ENCODE data around the gene LRRC36.

DNA sequence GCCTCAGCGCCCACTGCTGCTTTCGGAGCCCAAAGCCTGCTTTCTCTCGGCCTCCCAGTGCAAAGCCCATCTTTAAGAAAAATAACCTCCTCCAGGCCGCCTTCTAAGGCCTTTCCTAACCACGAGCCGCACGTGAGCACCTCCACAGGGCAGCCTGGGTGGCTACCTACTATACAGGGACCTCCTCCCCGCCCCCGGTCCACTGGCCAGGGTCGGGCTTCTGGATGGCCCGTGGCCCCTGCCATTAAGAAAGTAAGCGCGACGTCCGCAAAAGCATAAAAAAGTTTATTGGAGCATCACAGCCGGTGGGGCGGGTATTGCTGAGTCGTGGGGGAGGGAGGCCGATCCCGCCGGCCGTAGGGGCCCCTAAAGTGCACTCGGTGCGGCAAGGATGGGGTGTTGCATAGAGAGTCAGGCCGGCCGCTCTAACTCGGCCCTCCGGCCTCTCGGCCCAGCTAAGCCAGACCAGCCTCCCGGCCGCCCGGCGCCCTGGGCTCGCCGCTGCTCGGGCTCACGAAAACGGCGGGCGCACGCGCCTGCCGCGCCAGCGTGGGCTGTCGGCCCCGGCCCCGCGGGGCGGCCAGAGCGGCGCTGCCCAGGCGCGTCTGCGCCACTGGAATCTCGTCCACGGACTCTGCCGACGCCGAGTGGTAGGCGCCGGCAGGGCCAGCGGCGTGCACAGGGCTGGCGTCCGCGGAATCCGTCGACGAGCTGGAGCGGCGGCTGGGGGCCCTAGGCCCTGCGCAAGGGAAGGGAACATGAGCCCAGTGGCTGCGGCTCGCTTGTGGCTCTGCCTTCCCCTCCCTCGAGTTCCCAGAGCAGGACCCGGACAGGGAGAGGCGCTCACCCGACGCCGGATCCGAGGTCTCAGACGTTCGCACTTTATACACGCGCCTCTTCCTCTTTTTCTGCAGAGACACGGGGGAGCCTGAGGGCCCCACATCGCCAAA, 67.8 kb downstream of the LRRC36 start:
- TF ChIP-seq EP300 (IDR thresholded peaks at IDR 0.05) = no peak
- TF ChIP-seq, protein P1, sequence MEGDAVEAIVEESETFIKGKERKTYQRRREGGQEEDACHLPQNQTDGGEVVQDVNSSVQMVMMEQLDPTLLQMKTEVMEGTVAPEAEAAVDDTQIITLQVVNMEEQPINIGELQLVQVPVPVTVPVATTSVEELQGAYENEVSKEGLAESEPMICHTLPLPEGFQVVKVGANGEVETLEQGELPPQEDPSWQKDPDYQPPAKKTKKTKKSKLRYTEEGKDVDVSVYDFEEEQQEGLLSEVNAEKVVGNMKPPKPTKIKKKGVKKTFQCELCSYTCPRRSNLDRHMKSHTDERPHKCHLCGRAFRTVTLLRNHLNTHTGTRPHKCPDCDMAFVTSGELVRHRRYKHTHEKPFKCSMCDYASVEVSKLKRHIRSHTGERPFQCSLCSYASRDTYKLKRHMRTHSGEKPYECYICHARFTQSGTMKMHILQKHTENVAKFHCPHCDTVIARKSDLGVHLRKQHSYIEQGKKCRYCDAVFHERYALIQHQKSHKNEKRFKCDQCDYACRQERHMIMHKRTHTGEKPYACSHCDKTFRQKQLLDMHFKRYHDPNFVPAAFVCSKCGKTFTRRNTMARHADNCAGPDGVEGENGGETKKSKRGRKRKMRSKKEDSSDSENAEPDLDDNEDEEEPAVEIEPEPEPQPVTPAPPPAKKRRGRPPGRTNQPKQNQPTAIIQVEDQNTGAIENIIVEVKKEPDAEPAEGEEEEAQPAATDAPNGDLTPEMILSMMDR (IDR thresholded peaks at IDR 0.05) = no peak

Measured in esophagus muscularis mucosa (tissue), 3 donors.